ENCODE results near the gene ADD1.
"Not testable (repeated sequence)": the region's sequence is repeated elsewhere in the genome, so short reads cannot be mapped to it uniquely, and the experiment has no call there.

The ADD1 gene

GRCh38 chr4:2944586-2945526 lies 101.2 kb downstream of the ADD1 start:
- DNase-seq (ENCODE audit: low read depth): no peak

- DNase-seq (ENCODE audit: low read depth): not testable (repeated sequence)
Observed at GRCh38 chr4:2945619-2946604, 102.3 kb downstream of the ADD1 start.

GRCh38 chr4:2946812-2947600 lies 103.4 kb downstream of the ADD1 start:
- no peak for DNase-seq (ENCODE audit: low read depth)

DNA sequence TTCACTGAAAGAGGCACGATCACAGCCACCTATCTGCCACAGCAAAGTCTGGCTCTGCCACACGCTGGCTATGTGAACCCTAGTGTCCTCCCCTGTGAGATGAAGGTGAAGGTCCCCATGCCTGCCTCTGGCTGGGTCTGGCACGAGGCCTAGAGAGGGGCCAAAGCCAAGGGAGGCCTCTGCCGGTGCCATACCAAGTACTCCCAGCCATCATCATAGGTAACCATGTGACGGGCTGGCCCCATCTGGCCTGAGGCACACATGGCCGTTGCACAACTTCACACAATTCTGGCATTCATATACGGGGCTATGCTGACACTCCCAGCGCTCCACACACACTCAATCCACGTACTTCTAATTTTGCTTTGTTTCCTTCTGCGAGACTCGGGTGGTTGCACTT lies 104.3 kb downstream of the ADD1 start:
- no peak for DNase-seq (ENCODE audit: low read depth)

DNA sequence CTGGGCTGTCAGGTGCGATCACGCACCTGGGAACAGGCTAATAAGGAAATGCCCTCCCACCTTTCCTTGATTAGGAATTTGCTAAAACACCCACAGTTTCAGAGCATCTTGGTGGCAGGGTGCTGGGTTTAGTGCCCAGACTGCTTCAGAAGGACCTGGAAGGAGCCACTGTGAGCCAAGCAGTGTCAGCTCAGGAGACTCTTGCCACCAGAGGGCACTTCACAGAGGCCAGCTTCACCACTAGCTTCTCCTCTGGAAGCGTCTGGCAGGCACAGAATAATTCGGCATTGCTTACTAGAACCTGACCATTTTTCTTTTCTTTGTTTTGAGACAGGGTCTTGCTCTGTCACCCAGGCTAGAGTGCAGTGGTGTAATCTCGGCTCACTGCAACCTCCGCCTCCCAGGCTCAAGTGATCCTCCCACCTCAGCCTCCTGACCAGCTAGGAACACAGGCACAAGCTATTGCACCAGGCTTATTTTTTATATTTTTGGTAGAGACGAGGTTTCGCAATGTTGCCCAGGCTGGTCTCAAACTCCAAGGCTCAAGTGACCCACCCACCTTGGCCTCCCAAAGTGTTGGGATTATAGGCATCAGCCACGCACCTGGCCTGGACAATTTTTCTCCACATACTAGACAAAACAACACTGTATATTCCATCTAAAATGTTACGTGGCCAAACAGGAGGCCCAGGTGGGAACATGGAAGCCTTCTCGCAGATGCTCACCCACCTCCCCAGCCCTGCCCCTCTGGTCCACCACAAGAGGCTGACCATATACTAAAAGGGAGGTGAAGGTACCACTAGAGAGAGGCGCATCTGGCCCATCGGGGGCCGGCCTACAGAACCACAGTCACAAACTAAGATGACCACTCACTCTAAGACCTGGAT lies 105.5 kb downstream of the ADD1 start:
- DNase-seq (ENCODE audit: low read depth): no peak

- no peak for DNase-seq (ENCODE audit: low read depth)
Observed at GRCh38 chr4:2949782-2950125, 106.1 kb downstream of the ADD1 start.

GRCh38 chr4:2950221-2950989 lies 106.8 kb downstream of the ADD1 start:
- no peak for DNase-seq (ENCODE audit: low read depth)

- DNase-seq (ENCODE audit: low read depth): no peak
Observed at GRCh38 chr4:2953496-2953895, 109.9 kb downstream of the ADD1 start.

DNA sequence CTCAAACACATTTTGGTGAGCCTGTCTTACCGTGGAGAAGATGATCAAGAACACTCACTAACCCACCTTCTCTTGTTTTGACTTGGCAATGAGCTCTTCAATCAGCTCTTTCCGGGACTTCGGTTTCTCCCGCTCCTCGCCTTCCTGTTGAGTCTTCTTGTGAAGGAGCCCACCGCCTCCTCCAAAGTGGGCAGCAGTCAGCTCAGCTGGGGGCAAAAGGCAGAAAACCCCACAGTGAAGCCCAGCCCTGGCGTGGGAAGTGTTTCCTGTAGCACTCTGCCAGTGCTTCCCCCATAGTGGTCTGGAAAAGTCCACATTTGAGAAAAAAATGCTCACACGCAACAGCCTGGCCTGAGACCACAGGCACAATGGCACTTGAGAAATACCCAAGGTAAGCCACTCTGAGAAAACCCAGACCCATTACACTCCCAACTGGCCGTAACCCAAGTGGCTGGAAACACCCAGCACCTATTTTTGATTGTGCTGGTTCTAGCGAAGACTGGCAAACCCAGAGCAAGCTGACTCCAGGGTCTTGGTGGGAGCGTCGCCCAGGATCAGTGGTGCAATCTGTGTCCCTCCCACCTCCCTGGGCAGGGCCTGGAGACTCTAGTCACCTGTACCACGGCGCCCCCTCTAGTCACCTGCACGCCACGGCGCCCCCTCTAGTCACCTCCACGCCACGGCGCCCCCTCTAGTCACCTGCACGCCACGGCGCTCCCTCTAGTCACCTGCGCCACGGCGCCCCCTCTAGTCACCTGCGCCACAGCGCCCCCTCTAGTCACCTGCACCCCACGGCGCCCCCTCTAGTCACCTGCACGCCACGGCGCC lies 110.9 kb downstream of the ADD1 start:
- no peak for DNase-seq (ENCODE audit: low read depth)

GRCh38 chr4:2955186-2956044 lies 111.8 kb downstream of the ADD1 start:
- not testable (repeated sequence) for DNase-seq (ENCODE audit: low read depth)

- no peak for DNase-seq (ENCODE audit: low read depth)
Observed at GRCh38 chr4:2958446-2958845, 114.8 kb downstream of the ADD1 start.

DNA sequence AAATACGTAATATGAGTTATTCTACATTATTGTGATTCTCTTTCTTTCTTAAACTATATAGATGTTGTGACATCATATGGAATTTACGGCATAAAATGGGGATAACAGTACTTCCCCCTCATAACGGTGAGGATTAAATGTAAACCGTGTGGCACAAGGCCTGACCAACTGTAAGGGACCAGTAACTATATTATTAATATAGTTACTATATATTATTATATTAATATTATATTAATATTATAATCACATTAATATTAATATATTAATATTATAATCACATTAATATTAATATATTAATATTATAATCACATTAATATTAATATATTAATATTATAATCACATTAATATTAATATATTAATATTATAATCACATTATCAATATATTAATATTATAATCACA lies 116.8 kb downstream of the ADD1 start:
- not testable (repeated sequence) for DNase-seq (ENCODE audit: low read depth)

GRCh38 chr4:2961421-2961810 lies 117.8 kb downstream of the ADD1 start:
- no peak for DNase-seq (ENCODE audit: low read depth)

GRCh38 chr4:2961811-2962441 lies 118.3 kb downstream of the ADD1 start:
- DNase-seq (ENCODE audit: low read depth): no peak

DNA sequence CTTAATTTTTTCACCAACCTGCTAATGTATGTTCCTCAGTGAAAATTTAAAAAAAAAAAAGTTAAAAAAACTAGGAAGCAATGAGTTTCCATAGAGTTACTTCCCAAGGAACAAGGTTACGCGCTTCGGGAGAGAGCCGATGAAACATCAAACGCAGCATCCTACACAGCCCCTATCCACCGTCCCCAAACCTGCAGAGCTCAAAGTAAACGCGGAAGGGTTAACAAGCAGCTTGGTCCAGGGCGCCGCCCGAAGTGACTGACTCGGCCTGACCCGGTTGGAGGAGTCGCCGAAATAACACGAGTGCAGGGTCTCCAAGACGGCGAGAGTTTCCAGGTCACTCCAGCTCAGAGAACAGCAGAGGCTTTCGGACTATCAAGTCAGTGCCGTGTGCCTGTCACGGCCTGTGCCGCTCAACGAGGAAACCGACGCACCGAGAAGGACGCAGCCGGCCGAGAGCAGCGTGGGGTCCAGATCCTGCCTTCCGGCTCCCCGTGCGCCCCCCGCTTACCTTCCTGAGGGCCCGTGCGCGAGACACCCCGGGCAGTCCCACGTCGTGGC lies 119.0 kb downstream of the ADD1 start:
- DNase-seq (ENCODE audit: low read depth): no peak

- DNase-seq (ENCODE audit: low read depth): peak; percentile 94
Observed at GRCh38 chr4:2963175-2963965, 119.7 kb downstream of the ADD1 start, which contains the start of the genes GRK4 and NOP14. TSS of gene GRK4 (plus strand) at chr4:2963571. CDS start at chr4:2964071, 500 bp downstream. TSS of gene NOP14 (minus strand) at chr4:2963406. CDS start at chr4:2963319, 87 bp downstream.

Measured in activated T-helper 1 cell treated with Interleukin-2 at 50 U/mL for 16 hours (primary cell).